ENCODE data around the gene CD93. TPM values are rescaled to one million over a fixed set of nuclear protein-coding genes. Genes with fewer than 3 reads are reported as not detected.

Gene CD93
- total and polyA plus RNA-seq, 2 of the 8 experiments (the other 6 are each of a cell fraction or from before 2014, with no cell fraction given): under 0.01 to 0.07 TPM

DNA sequence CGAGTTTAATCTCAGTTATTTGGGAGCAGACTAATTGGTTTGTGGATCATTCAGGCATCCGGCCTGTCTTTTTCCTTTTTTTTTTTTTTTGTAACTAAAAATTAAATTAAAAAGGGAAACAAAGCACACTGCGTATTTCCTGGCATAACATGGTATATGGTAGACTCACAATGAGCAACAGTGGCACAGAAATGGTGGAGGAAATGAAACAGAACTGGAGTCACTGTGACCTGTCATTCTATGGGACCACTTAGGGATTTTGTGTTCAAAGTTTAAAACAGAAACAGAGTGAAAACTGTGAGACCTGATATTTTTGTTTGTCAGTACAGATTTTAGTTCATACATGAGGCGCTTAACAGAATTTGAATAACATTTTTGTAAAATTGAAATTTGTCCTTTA, 4.8 kb upstream of the CD93 start (continued):
- no peak for TF ChIP-seq JUND (IDR thresholded peaks at IDR 0.05; ENCODE audit: low read length)
- no peak for TF ChIP-seq CHD2 (IDR thresholded peaks at IDR 0.05; ENCODE audit: low read length)
- no peak for TF ChIP-seq RFX5 (IDR thresholded peaks at IDR 0.05; ENCODE audit: borderline replicate concordance, low read depth, low read length)
- no peak for TF ChIP-seq SIX5 (IDR thresholded peaks at IDR 0.05; ENCODE audit: low read depth, low read length)
- TF ChIP-seq CHD1 (IDR thresholded peaks at IDR 0.05; ENCODE audit: low read depth, low read length): no peak

Measured in H1 (cell line).